OCI-LY7 (cell line): ENCODE measurements around the gene EIF4G3. TPM values are rescaled to one million over a fixed set of nuclear protein-coding genes. Genes with fewer than 3 reads are reported as not detected.

Experiments used
- BruUV-seq: library from RNA; stranded (reverse); fragments of 400-500 nt; replicated peaks from 2 replicates; lab custom pipeline; 2021; lab: Mats Ljungman, UMichigan
- CTCF ChIA-PET: fragments of 300-600 bp; sonication (Branson Sonifier 250); formaldehyde crosslinking; loops from one replicate; lab custom pipeline; 2022; ENCODE audit warnings: antibody characterized with exemption; ENCODE audit not compliant: unreplicated experiment; lab: Charles Lee
- POLR2A ChIA-PET: fragments of 300-600 bp; sonication (Branson Sonifier 250); formaldehyde crosslinking; loops from one replicate; lab custom pipeline; 2022; ENCODE audit warnings: antibody characterized with exemption; lab: Charles Lee
- DNase-seq: peaks from one replicate; pipeline ENCODE4 v3.0.0-alpha.2; 2015; ENCODE audit warnings: low spot score
- H2AFZ ChIP-seq: fragments of 200-600 bp; sonication (generic), shearing (Covaris generic); 2 replicates; pipeline ENCODE4 v1.6.1; 2014; ENCODE audit warnings: mild to moderate bottlenecking, antibody characterized with exemption, low read length, moderate library complexity
- H3K27ac ChIP-seq: fragments of 200-600 bp; sonication (generic); 2 replicates; pipeline ENCODE4 v1.5.1; 2014; ENCODE audit warnings: mixed run types, low read depth, mild to moderate bottlenecking, moderate library complexity, low read length, inconsistent platforms; ENCODE audit not compliant: poor library complexity, severe bottlenecking
- H3K36me3 ChIP-seq: fragments of 200-600 bp; sonication (generic); 2 replicates; pipeline ENCODE4 v1.6.1; 2014; ENCODE audit warnings: mild to moderate bottlenecking, antibody characterized with exemption, low read length, moderate library complexity, mixed read lengths; ENCODE audit not compliant: insufficient read depth
- H3K4me1 ChIP-seq: fragments of 200-600 bp; sonication (generic); 2 replicates; pipeline ENCODE4 v1.5.1; 2014; ENCODE audit warnings: mild to moderate bottlenecking, low read length; ENCODE audit not compliant: insufficient read depth, poor library complexity, severe bottlenecking
- H3K4me2 ChIP-seq: fragments of 200-600 bp; sonication (generic); 2 replicates; pipeline ENCODE4 v1.6.1; 2014; ENCODE audit warnings: mild to moderate bottlenecking, low read length
- H3K4me3 ChIP-seq: fragments of 200-600 bp; sonication (generic); 2 replicates; pipeline ENCODE4 v1.5.1; 2014; ENCODE audit warnings: mild to moderate bottlenecking, low read depth, low read length; ENCODE audit not compliant: poor library complexity, severe bottlenecking
- H3K79me2 ChIP-seq: fragments of 200-600 bp; sonication (generic); 2 replicates; pipeline ENCODE4 v1.6.1; 2016; ENCODE audit warnings: low read depth, mild to moderate bottlenecking, low read length, moderate library complexity, mixed read lengths; ENCODE audit not compliant: insufficient read depth
- H3K9me2 ChIP-seq: fragments of 200-600 bp; sonication (generic); 2 replicates; pipeline ENCODE4 v1.6.1; 2016; ENCODE audit warnings: mild to moderate bottlenecking, low read length, mixed read lengths; ENCODE audit not compliant: insufficient read depth
- H3K9me3 ChIP-seq: fragments of 200-600 bp; sonication (generic); 2 replicates; pipeline ENCODE4 v1.6.1; 2014; ENCODE audit warnings: mild to moderate bottlenecking, mixed run types, low read length, mixed read lengths
- H4K20me1 ChIP-seq: fragments of 200-600 bp; sonication (generic); 2 replicates; pipeline ENCODE4 v1.6.1; 2014; ENCODE audit warnings: mild to moderate bottlenecking, antibody characterized with exemption, low read length, moderate library complexity, mixed read lengths; ENCODE audit not compliant: insufficient read depth
- EZH2phosphoT487 ChIP-seq: fragments of 200-600 bp; sonication (generic); IDR thresholded peaks from 2 replicates; pipeline ENCODE4 v1.6.1; 2018; ENCODE audit warnings: low read depth, borderline replicate concordance, mild to moderate bottlenecking, mixed run types, antibody characterized with exemption, low read length, moderate library complexity, mixed read lengths
- intact Hi-C: fragments of 100-400 bp; cut with micrococcal nuclease; formaldehyde crosslinking; loops from one replicate; pipeline ENCODE4 v1.10.0; 2022; ENCODE audit not compliant: unreplicated experiment
- total RNA-seq, 2 experiments: library from RNA; depleted of rRNA in 1 of 2; stranded (reverse); fragments of >200 nt in 1 of 2; shearing (Covaris generic) in 1 of 2; gene quantifications; 2 replicates each; pipeline ENCODE4 v1.2.3, GENCODE V29; 2014 to 2022
- TF ChIP-seq, protein P1 (sequence below): fragments of 200-600 bp; sonication (generic); conservative IDR thresholded peaks from 2 replicates; pipeline ENCODE4 v1.5.1; 2014; ENCODE audit warnings: mild to moderate bottlenecking, antibody characterized with exemption, low read length, moderate library complexity, mixed read lengths

The EIF4G3 gene
- total RNA-seq, 2 experiments from 2014 or later = 28.5 to 62.1 TPM

DNA sequence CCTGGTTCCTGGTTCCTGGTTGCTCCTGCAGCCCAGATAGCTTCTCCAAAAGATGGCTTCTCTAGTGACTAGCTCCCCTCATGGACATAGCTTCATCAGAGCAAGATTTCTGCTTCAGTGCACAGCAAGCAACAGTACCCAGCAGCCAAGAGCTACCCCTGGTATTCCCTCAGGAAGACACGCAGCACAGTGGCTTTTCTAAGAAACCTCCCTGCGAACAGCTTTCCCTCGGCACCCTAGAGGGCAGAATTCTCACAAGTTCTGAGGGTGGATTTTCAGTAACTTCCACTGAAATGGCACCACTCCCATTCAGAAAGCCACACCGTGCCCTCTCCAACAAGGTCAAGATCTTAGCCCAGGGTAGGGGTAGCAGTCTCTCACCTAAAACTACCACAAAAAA is 128.2 kb downstream of the EIF4G3 start:
- H3K4me3 ChIP-seq = no peak overlapping the region
- ChIA-PET POLR2A (interaction anchor here (0.7 to 0.9 kb wide), 3 partner anchors 67 to 1755 kb away, joined by 3 to 4 read pairs (median 3); no protein-coding TSS in a partner anchor), CTCF (no interaction called here)
- H2AFZ ChIP-seq = no peak overlapping the region
- no peaks in the 10 kb centered on the region for H3K79me2 ChIP-seq
- TF ChIP-seq, protein P1, sequence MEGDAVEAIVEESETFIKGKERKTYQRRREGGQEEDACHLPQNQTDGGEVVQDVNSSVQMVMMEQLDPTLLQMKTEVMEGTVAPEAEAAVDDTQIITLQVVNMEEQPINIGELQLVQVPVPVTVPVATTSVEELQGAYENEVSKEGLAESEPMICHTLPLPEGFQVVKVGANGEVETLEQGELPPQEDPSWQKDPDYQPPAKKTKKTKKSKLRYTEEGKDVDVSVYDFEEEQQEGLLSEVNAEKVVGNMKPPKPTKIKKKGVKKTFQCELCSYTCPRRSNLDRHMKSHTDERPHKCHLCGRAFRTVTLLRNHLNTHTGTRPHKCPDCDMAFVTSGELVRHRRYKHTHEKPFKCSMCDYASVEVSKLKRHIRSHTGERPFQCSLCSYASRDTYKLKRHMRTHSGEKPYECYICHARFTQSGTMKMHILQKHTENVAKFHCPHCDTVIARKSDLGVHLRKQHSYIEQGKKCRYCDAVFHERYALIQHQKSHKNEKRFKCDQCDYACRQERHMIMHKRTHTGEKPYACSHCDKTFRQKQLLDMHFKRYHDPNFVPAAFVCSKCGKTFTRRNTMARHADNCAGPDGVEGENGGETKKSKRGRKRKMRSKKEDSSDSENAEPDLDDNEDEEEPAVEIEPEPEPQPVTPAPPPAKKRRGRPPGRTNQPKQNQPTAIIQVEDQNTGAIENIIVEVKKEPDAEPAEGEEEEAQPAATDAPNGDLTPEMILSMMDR = no peak
- no peak for TF ChIP-seq EZH2phosphoT487
- no peaks in the 10 kb centered on the region for H4K20me1 ChIP-seq
- no peak overlapping the region for H3K4me2 ChIP-seq
- no peaks in the 10 kb centered on the region for H3K9me2 ChIP-seq
- intact Hi-C loops = no loop called here
- no peak for DNase-seq
- no TSS peak for BruUV-seq
- H3K36me3 ChIP-seq = peaks cover 32% of the 10 kb centered on the region
- no peaks in the 10 kb centered on the region for H3K4me1 ChIP-seq
- no peak overlapping the region for H3K27ac ChIP-seq
- no peaks in the 10 kb centered on the region for H3K9me3 ChIP-seq

- intact Hi-C loops = no loop called here
- no peak overlapping the region for H3K4me2 ChIP-seq
- H4K20me1 ChIP-seq = no peaks in the 10 kb centered on the region
- no peak overlapping the region for H3K4me3 ChIP-seq
- H2AFZ ChIP-seq = no peak overlapping the region
- no peaks in the 10 kb centered on the region for H3K79me2 ChIP-seq
- no peak for DNase-seq
- no peak for TF ChIP-seq EZH2phosphoT487
- TF ChIP-seq, protein P1 = no peak
- H3K27ac ChIP-seq = no peak overlapping the region
- no TSS peak for BruUV-seq
- H3K4me1 ChIP-seq = no peaks in the 10 kb centered on the region
- peaks cover 36% of the 10 kb centered on the region for H3K36me3 ChIP-seq
- CTCF ChIA-PET = no interaction called here
- H3K9me3 ChIP-seq = no peaks in the 10 kb centered on the region
- POLR2A ChIA-PET = interaction anchor here (1.0 kb wide), 1 partner anchor 11 kb away, joined by 3 read pairs; no protein-coding TSS in a partner anchor
- H3K9me2 ChIP-seq = no peaks in the 10 kb centered on the region
These were observed 130.6 kb downstream of the EIF4G3 start for GRCh38 chr1:21046132-21046531.

DNA sequence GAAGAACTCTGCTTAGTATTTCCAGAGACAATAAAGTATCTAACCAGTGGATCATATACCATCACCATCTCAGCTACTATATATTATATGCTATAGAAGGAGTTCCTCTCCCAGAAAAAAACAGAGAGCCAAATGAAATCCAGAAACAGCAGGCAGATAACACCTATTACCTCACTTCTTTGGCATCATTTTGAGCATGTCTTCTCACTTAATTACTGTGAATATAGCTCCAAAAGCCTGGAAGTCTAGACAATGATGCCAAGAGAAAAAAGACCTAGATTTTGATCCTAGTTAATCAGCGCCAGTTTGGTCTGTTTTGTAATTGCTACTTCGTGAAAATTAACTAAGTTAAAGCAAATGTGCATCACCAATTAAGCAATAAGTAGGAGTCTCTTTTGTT is 131.3 kb downstream of the EIF4G3 start:
- CTCF ChIA-PET = no interaction called here
- no TSS peak for BruUV-seq
- no peak for DNase-seq
- Histone ChIP-seq H3K9me2 (no peaks in the 10 kb centered on the region), H2AFZ (no peak overlapping the region), H3K79me2 (no peaks in the 10 kb centered on the region), H3K4me1 (no peaks in the 10 kb centered on the region), H3K27ac (no peak overlapping the region), H3K4me3 (no peak overlapping the region), H3K4me2 (no peak overlapping the region), H3K36me3 (peaks cover 32% of the 10 kb centered on the region), H4K20me1 (no peaks in the 10 kb centered on the region), H3K9me3 (no peaks in the 10 kb centered on the region)
- POLR2A ChIA-PET = interaction anchor here (1.0 to 1.1 kb wide), 2 partner anchors 26 to 94 kb away, joined by 3 to 5 read pairs; no protein-coding TSS in a partner anchor
- intact Hi-C loops = no loop called here
- TF ChIP-seq, protein P1 = no peak
- TF ChIP-seq EZH2phosphoT487 = no peak
